Liver (tissue), 3 donors: ENCODE results near the gene DYRK1A.

Experiments used
- CTCF ChIP-seq: fragments of 150-350 bp; IDR thresholded peaks from 2 replicates; pipeline ENCODE4 v1.5.1; 2017; ENCODE audit warnings: improper control_type of control experiment, low read depth, low read length; ENCODE audit not compliant: missing input control
- JUND ChIP-seq, 2 donors: IDR thresholded peaks; 2 replicates each; pipeline ENCODE4 v1.6.1; 2016; ENCODE audit warnings: antibody characterized with exemption in 2 of 2
- donor health status: healthy.
- donor health status: healthy.

- no peak for TF ChIP-seq CTCF
- TF ChIP-seq JUND (IDR thresholded peaks at IDR 0.05), result no peak
These were observed 31.5 kb upstream of the DYRK1A start for GRCh38 chr21:37335053-37335452.
